ENCODE measurements around the gene GALT.

Gene GALT

GRCh38 chr9:34647084-34647403, 569 bp downstream of the GALT start:
- in situ Hi-C loops (cut with HindIII; ENCODE audit: low pct_ligation_motif_present, low pct_unique_long_range_greater_than_20kb, low sequenced_read_pairs), result no loop called here
- no peak for DNase-seq

- in situ Hi-C loops (cut with HindIII; ENCODE audit: low pct_ligation_motif_present, low pct_unique_long_range_greater_than_20kb, low sequenced_read_pairs), result no loop called here
- no peak for DNase-seq
Observed at GRCh38 chr9:34647651-34648050, 1.2 kb downstream of the GALT start.

- in situ Hi-C loops (cut with HindIII; ENCODE audit: low pct_ligation_motif_present, low pct_unique_long_range_greater_than_20kb, low sequenced_read_pairs), result no loop called here
- no peak for DNase-seq
Observed at GRCh38 chr9:34648673-34649072, 2.2 kb downstream of the GALT start.

- DNase-seq, result no peak
- in situ Hi-C loops (cut with HindIII; ENCODE audit: low pct_ligation_motif_present, low pct_unique_long_range_greater_than_20kb, low sequenced_read_pairs), result no loop called here
Observed at GRCh38 chr9:34650816-34651215, 4.3 kb downstream of the GALT start.

GRCh38 chr9:34651321-34651720, 4.8 kb downstream of the GALT start:
- in situ Hi-C loops (cut with HindIII; ENCODE audit: low pct_ligation_motif_present, low pct_unique_long_range_greater_than_20kb, low sequenced_read_pairs), result no loop called here
- no peak for DNase-seq

GRCh38 chr9:34651876-34652601, 5.6 kb downstream of the GALT start, which contains the start of gene IL11RA:
TSS of gene IL11RA (plus strand) at chr9:34652185. CDS start at chr9:34655218, 3,033 bp downstream.
- in situ Hi-C loops (cut with HindIII; ENCODE audit: low pct_ligation_motif_present, low pct_unique_long_range_greater_than_20kb, low sequenced_read_pairs), result no loop called here
- DNase-seq, result peak; percentile 86

- DNase-seq, result no peak
- in situ Hi-C loops (cut with HindIII; ENCODE audit: low pct_ligation_motif_present, low pct_unique_long_range_greater_than_20kb, low sequenced_read_pairs), result no loop called here
Observed at GRCh38 chr9:34652602-34653000, 6.1 kb downstream of the GALT start.

- in situ Hi-C loops (cut with HindIII; ENCODE audit: low pct_ligation_motif_present, low pct_unique_long_range_greater_than_20kb, low sequenced_read_pairs), result no loop called here
- no peak for DNase-seq
Observed at GRCh38 chr9:34653151-34654072, 6.9 kb downstream of the GALT start.

- no peak for DNase-seq
- in situ Hi-C loops (cut with HindIII; ENCODE audit: low pct_ligation_motif_present, low pct_unique_long_range_greater_than_20kb, low sequenced_read_pairs), result no loop called here
Observed at GRCh38 chr9:34654323-34655051, 8.0 kb downstream of the GALT start.

- no peak for DNase-seq
- in situ Hi-C loops (cut with HindIII; ENCODE audit: low pct_ligation_motif_present, low pct_unique_long_range_greater_than_20kb, low sequenced_read_pairs), result no loop called here
Observed at GRCh38 chr9:34655394-34655793, 8.9 kb downstream of the GALT start.

- in situ Hi-C loops (cut with HindIII; ENCODE audit: low pct_ligation_motif_present, low pct_unique_long_range_greater_than_20kb, low sequenced_read_pairs), result no loop called here
- no peak for DNase-seq
Observed at GRCh38 chr9:34656992-34657391, 10.5 kb downstream of the GALT start.

GRCh38 chr9:34658461-34658860, 12.0 kb downstream of the GALT start:
- in situ Hi-C loops (cut with HindIII; ENCODE audit: low pct_ligation_motif_present, low pct_unique_long_range_greater_than_20kb, low sequenced_read_pairs), result no loop called here
- DNase-seq, result no peak

GRCh38 chr9:34659592-34660253, 13.2 kb downstream of the GALT start:
- in situ Hi-C loops (cut with HindIII; ENCODE audit: low pct_ligation_motif_present, low pct_unique_long_range_greater_than_20kb, low sequenced_read_pairs), result no loop called here
- peak; percentile 7 for DNase-seq

GRCh38 chr9:34662526-34663302, 16.2 kb downstream of the GALT start, which contains the start of gene CCL27:
TSS of gene CCL27 (minus strand) at chr9:34662657. CDS start at chr9:34662633, 24 bp downstream.
- no peak for DNase-seq
- in situ Hi-C loops (cut with HindIII; ENCODE audit: low pct_ligation_motif_present, low pct_unique_long_range_greater_than_20kb, low sequenced_read_pairs), result no loop called here

GRCh38 chr9:34663303-34663605, 16.8 kb downstream of the GALT start:
- in situ Hi-C loops (cut with HindIII; ENCODE audit: low pct_ligation_motif_present, low pct_unique_long_range_greater_than_20kb, low sequenced_read_pairs), result no loop called here
- DNase-seq, result no peak

GRCh38 chr9:34664281-34665066, 18.0 kb downstream of the GALT start:
- in situ Hi-C loops (cut with HindIII; ENCODE audit: low pct_ligation_motif_present, low pct_unique_long_range_greater_than_20kb, low sequenced_read_pairs), result no loop called here
- DNase-seq, result peak; percentile 76

GRCh38 chr9:34665067-34665380, 18.5 kb downstream of the GALT start:
- in situ Hi-C loops (cut with HindIII; ENCODE audit: low pct_ligation_motif_present, low pct_unique_long_range_greater_than_20kb, low sequenced_read_pairs), result no loop called here
- no peak for DNase-seq
